OCI-LY3 (cell line): ENCODE measurements around the gene SH3BP2.

Experiments used
- H2AFZ ChIP-seq: fragments of 200-600, 300-600 bp; shearing (Covaris generic); 2 replicates; pipeline ENCODE4 v1.6.0; 2014; ENCODE audit warnings: antibody characterized with exemption, low read depth, low read length
- H3K27ac ChIP-seq: fragments of 200-600, 300-600 bp; sonication (generic); 2 replicates; pipeline ENCODE4 v1.5.1; 2014; ENCODE audit warnings: mild to moderate bottlenecking, low read length, moderate library complexity, mixed read lengths
- H3K27me3 ChIP-seq: fragments of 200-600, 300-600 bp; sonication (generic); 2 replicates; pipeline ENCODE4 v1.6.1; 2014; ENCODE audit warnings: low read depth, low read length, mixed read lengths
- H3K36me3 ChIP-seq: fragments of 200-600, 300-600 bp; sonication (generic); replicated peaks from 2 replicates; pipeline ENCODE3; 2014; ENCODE audit warnings: low read depth, low read length, mixed read lengths
- H3K4me1 ChIP-seq: fragments of 300-600, 200-600 bp; sonication (generic); 2 replicates; pipeline ENCODE4 v1.6.1; 2014; ENCODE audit warnings: low read length, mixed read lengths
- H3K4me2 ChIP-seq: fragments of 200-600, 300-600 bp; sonication (generic); 2 replicates; pipeline ENCODE4 v1.6.1; 2014; ENCODE audit warnings: low read length, mixed read lengths
- H3K4me3 ChIP-seq: fragments of 300-600, 200-600 bp; sonication (generic); 2 replicates; pipeline ENCODE4 v1.5.1; 2014; ENCODE audit warnings: antibody characterized with exemption, mild to moderate bottlenecking, low read length, moderate library complexity
- H3K79me2 ChIP-seq: fragments of 300-600, 200-600 bp; shearing (Covaris generic); 2 replicates; pipeline ENCODE4 v1.6.1; 2014; ENCODE audit warnings: mild to moderate bottlenecking, low read length, mixed read lengths
- H3K9ac ChIP-seq: fragments of 300-600, 200-600 bp; shearing (Covaris generic); 2 replicates; pipeline ENCODE4 v1.6.0; 2014; ENCODE audit warnings: mild to moderate bottlenecking, low read length, moderate library complexity
- H3K9me3 ChIP-seq: fragments of 200-600, 300-600 bp; shearing (Covaris generic); 2 replicates; pipeline ENCODE4 v1.6.1; 2014; ENCODE audit warnings: low read length, mixed read lengths; ENCODE audit not compliant: insufficient read depth
- H4K20me1 ChIP-seq: fragments of 200-600, 300-600 bp; sonication (generic); 2 replicates; pipeline ENCODE4 v1.6.1; 2016; ENCODE audit warnings: low read length, mixed read lengths; ENCODE audit not compliant: insufficient read depth
- EZH2phosphoT487 ChIP-seq: fragments of 200-600 bp; shearing (Covaris generic); IDR thresholded peaks from 2 replicates; pipeline ENCODE4 v1.6.1; 2018; ENCODE audit warnings: antibody characterized with exemption, mixed run types, low read depth
- TF ChIP-seq, protein P1 (sequence below): fragments of 200-600, 300-600 bp; sonication (generic); IDR thresholded peaks from 2 replicates; pipeline ENCODE4 v1.5.1; 2014; ENCODE audit warnings: antibody characterized with exemption, low read length, low read depth

The SH3BP2 gene

DNA sequence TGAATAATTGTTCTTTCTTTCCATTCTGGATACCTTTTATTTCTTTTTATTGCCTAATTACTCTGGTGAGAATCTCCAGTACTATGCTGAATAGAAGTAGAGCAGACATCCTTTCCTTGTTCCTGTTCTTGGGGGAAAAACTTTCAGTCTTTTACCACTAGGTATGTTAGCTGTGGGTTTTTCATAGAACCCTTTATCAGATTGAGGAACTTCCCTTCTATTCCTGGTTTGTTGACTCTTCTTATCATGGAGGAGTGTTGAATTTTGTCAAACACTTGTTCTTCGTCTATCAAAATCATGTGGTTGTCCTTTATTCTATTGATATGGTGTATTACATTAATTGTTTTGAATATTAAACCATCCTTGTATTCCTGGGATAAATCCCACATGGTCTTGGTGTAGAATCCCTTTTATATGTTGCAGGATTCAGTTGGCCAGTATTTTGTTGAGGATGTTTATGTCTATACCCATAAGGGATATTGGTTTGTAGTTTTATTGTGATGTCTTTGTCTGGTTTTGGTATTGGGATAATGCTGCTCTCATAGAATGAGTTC, 23.6 kb downstream of the SH3BP2 start:
- H3K9ac ChIP-seq, result no peak overlapping the region
- H3K9me3 ChIP-seq, result no peaks in the 10 kb centered on the region
- TF ChIP-seq, protein P1, sequence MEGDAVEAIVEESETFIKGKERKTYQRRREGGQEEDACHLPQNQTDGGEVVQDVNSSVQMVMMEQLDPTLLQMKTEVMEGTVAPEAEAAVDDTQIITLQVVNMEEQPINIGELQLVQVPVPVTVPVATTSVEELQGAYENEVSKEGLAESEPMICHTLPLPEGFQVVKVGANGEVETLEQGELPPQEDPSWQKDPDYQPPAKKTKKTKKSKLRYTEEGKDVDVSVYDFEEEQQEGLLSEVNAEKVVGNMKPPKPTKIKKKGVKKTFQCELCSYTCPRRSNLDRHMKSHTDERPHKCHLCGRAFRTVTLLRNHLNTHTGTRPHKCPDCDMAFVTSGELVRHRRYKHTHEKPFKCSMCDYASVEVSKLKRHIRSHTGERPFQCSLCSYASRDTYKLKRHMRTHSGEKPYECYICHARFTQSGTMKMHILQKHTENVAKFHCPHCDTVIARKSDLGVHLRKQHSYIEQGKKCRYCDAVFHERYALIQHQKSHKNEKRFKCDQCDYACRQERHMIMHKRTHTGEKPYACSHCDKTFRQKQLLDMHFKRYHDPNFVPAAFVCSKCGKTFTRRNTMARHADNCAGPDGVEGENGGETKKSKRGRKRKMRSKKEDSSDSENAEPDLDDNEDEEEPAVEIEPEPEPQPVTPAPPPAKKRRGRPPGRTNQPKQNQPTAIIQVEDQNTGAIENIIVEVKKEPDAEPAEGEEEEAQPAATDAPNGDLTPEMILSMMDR, result no peak
- TF ChIP-seq EZH2phosphoT487, result no peak
- peaks cover 15% of the 10 kb centered on the region for H4K20me1 ChIP-seq
- no peaks in the 10 kb centered on the region for H3K27me3 ChIP-seq
- H3K36me3 ChIP-seq, result peaks cover 3% of the 10 kb centered on the region
- no peak overlapping the region for H3K4me3 ChIP-seq
- H3K4me1 ChIP-seq, result peaks cover 27% of the 10 kb centered on the region
- H3K27ac ChIP-seq, result no peak overlapping the region
- H3K79me2 ChIP-seq, result peaks cover 69% of the 10 kb centered on the region
- H2AFZ ChIP-seq, result no peak overlapping the region
- no peak overlapping the region for H3K4me2 ChIP-seq

DNA sequence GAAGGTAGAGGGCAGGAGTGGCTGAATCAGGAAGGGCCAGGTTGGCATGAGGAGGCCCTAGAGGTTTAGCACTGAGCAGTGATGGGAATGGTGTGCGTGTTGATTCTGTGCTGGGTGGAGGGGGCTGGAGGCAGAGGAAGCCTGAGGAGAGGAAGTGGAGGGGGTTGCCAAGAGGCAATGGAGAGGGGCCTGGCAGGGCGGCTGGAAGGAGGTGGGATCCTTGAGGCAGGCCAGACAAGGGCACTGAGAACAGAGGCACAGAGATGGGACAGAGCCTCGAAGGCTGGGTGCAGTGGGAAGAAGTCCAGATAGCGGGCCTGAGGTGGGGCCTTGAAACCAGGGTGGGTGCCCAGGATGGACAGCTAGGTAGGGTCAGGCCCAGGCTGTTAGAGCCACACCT, 24.3 kb downstream of the SH3BP2 start:
- peaks cover 21% of the 10 kb centered on the region for H3K4me1 ChIP-seq
- no peak overlapping the region for H3K9ac ChIP-seq
- H3K9me3 ChIP-seq, result no peaks in the 10 kb centered on the region
- no peak overlapping the region for H3K4me3 ChIP-seq
- H3K27ac ChIP-seq, result no peak overlapping the region
- no peak overlapping the region for H2AFZ ChIP-seq
- H3K79me2 ChIP-seq, result peaks cover 63% of the 10 kb centered on the region
- H3K27me3 ChIP-seq, result no peaks in the 10 kb centered on the region
- H3K4me2 ChIP-seq, result peak overlapping the region; percentile 75
- peaks cover 3% of the 10 kb centered on the region for H3K36me3 ChIP-seq
- TF ChIP-seq, protein P1, result no peak
- no peak for TF ChIP-seq EZH2phosphoT487
- H4K20me1 ChIP-seq, result peaks cover 15% of the 10 kb centered on the region

DNA sequence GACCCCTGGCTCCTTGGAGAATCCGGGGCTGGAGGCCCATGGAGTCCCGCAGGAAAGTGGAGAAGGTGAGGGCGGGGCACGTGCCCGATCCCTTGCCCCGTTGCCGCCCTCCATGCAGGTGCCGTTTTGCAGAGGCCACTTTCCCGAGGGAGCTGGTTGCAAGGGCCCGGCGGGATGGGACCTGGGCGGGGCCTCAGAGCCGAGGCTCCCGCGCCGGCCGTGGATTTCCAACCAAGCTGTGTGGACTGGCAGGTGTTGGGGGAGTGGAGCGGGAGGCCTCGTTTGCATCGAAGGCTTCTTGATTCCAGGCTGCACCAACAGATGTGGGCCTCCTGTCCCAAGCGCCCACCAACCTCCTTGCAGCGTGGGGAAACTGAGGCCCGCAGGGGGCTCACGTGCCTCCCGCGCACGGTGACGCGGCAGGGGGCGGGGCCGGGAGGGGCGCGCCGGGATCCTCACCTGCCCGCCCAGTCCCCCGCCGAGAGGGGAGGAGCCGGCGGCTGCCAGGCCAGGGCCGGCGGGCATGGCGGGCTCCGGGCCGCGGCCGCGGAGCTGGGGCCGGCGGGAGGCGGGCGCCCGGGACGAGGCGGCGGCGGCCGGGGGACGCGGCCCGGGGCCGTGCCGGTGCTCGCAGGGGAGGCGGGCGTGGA, 24.9 kb downstream of the SH3BP2 start:
- Histone ChIP-seq H3K9me3 (no peaks in the 10 kb centered on the region), H4K20me1 (peaks cover 15% of the 10 kb centered on the region), H3K79me2 (peaks cover 57% of the 10 kb centered on the region), H2AFZ (no peak overlapping the region), H3K36me3 (peaks cover 3% of the 10 kb centered on the region), H3K4me1 (peaks cover 20% of the 10 kb centered on the region), H3K4me3 (peak overlapping the region; percentile 98), H3K9ac (peak overlapping the region; percentile 71), H3K4me2 (peak overlapping the region; percentile 94), H3K27me3 (no peaks in the 10 kb centered on the region), H3K27ac (no peak overlapping the region)
- no peak for TF ChIP-seq EZH2phosphoT487
- TF ChIP-seq, protein P1, result no peak

DNA sequence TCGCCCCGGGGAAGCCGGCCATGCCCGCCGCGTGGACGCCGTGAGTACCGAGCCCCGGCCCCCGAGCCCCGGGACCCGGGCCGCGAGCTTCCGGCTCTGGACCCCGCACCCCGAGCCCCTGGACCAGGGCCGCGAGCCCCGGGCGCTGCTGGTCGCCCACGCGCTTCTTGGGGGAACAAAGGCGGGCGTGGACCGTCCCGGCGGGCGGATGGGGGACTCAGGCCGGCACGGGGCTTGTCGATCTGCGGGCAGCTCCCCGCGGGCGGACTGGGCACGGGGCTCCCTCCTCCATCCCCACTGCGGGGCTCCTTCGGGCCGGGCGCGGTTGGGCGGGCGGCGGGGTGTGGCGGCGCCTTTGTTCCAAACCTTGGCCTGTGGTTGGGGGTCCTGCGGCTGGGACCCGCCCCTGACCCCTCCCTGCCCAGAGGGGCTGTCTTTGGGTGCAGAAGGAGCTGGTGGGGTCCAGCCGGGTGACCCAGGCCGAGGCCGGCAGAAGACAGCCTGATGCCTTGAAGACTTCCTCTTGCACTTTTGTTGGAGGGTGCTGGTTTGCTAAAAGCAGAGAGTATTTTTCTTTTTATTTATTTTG, 25.6 kb downstream of the SH3BP2 start:
- TF ChIP-seq EZH2phosphoT487, result no peak
- TF ChIP-seq, protein P1, result no peak
- peak overlapping the region; percentile 71 for H3K9ac ChIP-seq
- H3K4me2 ChIP-seq, result peak overlapping the region; percentile 94
- H4K20me1 ChIP-seq, result peaks cover 15% of the 10 kb centered on the region
- H3K79me2 ChIP-seq, result peaks cover 51% of the 10 kb centered on the region
- no peaks in the 10 kb centered on the region for H3K27me3 ChIP-seq
- H3K27ac ChIP-seq, result no peak overlapping the region
- no peaks in the 10 kb centered on the region for H3K9me3 ChIP-seq
- H3K36me3 ChIP-seq, result peaks cover 3% of the 10 kb centered on the region
- peaks cover 14% of the 10 kb centered on the region for H3K4me1 ChIP-seq
- H3K4me3 ChIP-seq, result peak overlapping the region; percentile 98
- no peak overlapping the region for H2AFZ ChIP-seq
